GOT3 (cell line): ENCODE results near the gene KCTD8.

Experiments
- DNase-seq: peaks from one replicate; lab custom pipeline; 2025; ENCODE audit warnings: mixed read lengths; lab: John Stamatoyannopoulos, UW

Gene KCTD8

DNA sequence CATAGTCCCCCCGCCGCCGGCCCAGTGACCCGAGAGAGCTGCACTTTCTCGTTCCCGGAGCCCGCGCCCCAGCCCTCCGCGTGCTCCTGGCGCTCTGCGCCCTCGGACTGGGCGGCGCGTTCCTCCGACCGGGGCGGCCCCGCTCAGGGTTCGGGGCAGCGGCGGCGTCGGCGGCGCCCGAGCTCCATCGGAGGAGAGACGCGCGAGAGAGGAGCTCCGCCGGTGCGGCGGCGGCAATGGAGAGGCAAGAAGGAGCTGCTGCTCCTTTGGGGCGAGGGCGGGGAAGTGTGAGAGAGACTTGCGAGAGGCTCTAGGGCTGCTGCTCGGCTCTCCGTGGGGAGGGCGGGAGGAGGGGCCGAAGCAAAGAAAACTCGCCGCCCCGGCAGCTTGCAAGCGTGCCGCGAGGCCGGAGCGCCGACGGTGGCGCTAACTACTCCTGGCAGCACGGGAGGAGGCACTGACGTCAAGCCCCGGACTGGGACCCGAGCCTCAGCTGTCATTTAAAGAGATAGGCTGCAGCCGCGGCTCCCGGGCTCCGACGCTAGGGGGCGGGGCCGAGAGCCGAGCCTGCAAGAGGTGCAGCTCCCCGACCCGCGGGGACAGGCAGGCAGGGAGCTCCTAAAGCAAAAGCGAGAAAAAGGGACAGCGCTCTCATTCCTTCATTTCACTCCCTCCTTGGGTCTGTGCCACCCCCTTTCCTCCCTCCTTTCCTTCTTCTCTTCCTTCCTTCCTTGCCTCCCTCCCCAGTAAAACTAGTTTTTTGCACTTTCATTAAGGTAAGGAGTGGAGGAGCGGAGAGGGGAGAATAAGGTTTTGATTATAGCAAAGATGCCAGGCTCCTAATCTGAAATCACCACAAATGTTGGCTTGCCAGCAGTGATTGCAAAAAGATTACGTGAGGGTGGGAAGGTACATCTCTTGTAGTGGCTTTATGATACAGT lies at the start of gene KCTD8:
KCTD8 (minus strand) TSS at position 289 of the 941 bp plus-strand sequence.
- peak; percentile 17 for DNase-seq

DNA sequence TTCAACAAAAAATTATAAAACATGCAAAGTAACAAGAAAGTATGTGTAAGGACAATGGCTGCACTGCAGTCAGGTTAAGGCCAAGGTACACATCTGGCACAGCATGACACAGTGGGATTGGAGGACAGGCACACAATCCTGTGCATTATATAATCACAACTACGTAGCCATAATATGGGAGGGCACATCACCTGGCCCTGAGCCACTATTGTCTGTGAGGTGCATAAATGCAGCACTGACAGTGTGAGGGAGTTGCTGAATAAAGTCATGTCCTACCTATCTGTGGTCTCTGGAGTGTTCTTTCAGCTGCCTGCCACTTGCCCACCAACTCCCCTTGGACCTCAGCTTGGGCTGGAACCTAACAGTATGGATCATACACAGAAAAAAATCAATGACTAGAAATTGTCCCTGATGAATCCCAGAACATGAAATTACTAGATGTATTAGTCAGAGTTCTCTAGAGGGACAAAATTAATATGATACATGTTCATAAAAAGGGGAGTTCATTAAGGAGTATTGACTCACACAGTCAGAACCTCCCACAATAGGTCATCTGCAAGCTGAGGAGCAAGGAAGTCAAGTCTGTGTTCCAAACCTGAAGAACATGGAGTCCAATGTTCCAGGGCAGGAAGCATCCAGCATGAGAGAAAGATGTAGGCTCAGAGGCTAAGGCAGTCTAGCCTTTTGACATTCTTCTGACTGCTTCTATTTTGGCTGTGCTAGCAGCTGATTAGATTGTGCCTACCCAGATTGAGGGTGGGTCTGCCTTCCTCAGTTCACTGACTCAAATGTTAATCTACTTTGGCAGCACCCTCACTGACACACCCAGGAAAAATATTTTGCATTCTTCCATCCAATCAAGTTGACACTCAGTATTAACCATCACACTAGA lies 46.4 kb upstream of the KCTD8 start:
- no peak for DNase-seq

DNA sequence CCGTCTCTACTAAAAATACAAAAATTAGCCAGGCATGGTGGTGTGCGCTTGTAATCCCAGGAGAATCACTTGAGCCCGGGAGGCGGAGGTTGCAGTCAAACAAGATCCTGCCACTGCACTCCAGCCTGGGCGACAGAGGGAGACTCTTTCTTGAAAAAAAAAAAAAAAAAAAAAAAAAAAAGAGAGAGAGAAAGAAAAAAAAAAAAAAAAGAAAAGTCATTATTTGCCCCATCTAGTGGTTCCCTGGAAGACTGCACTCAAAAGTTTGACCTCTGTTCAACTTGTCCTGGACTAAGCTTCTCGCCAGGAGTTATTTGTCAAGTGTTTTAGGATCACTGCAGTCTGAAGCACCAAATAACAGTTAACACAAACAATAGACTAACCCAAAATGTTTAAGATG lies 45.3 kb upstream of the KCTD8 start:
- no peak for DNase-seq

DNA sequence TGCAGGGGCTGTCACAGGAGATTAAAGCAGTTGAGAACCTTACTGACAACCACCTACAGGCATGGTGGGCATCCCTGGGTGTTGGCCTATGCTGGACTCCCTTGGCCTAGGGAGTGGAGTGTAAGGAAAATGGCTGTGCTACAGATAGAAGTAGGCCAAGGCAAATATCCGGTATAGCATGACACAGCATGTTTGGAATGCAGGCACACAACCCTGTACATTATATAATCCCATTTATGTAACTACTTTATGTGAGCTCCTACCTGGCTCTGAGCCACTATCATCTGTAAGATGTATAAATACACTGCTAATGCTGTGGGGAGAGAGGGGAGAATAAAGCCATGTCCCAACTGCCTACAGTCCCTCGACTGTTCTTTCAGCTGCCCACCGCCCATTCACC lies 38.7 kb upstream of the KCTD8 start:
- DNase-seq = no peak

DNA sequence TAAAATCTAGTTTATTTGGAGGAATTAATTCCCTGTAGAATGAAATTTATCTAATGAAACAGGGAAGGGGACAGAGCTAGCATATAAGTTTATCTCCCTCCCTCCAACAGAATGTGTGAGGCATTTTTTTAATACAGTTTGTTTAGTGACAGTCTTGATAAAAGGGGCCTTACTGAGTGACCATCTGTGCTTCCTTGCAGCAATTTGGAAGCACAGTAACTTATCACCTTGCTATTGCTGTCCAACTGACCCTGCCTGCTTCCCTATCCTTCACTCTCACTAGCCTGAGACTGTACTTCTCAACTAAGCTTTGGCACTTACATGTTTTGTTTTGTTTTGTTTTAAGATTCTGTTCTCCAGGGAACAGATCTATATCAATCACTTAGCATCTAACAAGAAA lies 31.1 kb upstream of the KCTD8 start:
- DNase-seq = no peak

DNA sequence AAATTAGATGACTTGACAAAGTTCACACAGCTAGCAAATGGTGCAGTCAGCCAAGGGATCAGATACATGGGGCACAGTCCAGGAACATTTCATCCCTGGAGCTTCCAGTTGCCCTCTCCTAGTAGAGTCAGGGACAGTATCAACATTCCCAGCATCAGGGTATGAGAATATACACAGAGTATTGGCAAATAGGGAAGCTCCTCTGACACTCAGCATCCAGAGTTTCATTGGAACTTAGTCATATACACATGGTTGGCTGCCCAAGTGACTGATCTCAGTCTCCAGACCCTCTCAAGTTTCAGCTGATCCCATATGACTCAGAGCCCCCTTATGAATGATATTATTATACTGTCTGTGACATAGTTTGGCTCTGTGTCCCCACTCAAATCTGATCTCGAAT lies 13.7 kb upstream of the KCTD8 start:
- no peak for DNase-seq

DNA sequence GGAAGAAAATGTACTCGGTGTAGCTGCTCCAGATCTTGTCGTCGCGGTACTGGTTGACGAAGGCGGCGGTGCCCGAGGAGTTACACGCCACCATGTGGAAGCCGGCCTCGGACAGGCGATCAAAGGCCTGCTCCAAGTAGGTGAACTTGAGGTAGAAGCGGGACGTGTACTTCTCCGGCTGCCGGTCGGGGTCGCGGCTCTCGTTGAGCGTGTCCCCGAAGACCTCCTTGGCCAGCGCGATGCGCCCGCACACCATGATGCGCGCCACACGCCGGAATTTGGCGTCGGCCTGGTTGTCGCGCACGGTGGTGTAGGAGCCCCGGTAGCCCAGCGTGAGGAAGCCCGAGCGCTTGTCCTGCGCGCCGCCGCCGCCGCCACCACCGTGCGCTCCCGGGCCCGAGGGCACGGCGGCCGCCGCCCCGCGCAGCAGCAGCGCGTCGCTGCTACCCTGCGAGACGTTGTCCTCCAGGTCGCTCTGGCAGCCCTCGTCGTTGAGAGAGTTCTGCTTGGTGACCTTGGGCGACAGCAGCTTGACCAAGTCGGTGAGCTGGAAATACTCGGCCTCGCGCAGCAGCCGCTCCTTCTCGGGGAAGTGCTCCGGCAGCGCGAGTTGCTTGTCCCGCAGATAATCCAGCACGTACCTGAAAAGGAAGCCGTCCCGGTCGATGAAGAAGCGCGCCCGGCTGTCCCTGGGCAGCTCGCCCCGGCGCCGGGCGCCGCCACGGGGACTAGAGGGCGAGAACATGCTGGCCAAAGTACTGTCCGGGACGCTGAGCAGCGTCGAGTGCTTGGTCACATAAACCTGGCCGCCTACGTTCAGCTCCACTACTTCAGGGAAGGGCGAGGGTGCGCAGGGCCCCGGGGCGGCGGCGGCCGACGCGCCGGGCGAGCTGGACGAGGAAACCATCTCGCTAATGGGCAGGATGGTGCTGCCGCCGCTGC lies 775 bp downstream of the KCTD8 start:
- DNase-seq = no peak

DNA sequence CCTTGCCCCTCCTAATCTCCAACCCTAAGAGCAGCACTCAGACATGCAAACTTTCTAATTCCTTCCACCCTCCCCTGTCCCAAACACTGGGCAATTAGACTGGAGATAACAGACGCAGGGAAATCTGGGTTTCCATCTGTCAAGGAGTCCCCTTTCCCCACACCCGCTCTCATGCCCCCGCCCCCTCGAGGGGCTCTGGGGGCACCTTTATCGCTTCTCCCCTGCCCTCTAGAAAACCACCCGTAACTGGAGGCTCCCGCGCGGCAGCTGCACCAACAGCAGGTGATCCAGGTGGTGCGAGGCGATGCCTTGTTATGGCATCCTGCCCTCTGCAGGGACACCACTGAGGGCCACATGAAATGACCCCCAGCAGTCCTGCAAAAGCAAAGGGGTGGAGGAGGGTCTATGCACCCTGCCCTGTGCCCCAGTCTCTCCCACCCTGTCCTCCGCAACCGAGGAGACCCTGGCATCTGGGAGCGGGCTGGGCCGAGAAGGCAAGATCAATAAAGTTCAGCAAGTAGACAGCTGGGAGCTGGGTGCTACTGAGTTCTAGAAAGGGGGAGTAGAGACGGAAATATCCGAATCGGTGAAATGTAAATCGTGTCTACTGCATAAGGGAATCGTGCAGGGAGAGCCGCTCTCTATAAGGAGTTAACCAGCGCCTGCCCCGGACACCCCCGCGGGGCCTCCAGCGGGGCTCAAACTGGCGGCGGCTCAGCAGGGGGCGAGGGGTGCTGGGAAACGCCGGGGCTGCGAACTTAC lies 1.6 kb downstream of the KCTD8 start:
- DNase-seq = no peak

DNA sequence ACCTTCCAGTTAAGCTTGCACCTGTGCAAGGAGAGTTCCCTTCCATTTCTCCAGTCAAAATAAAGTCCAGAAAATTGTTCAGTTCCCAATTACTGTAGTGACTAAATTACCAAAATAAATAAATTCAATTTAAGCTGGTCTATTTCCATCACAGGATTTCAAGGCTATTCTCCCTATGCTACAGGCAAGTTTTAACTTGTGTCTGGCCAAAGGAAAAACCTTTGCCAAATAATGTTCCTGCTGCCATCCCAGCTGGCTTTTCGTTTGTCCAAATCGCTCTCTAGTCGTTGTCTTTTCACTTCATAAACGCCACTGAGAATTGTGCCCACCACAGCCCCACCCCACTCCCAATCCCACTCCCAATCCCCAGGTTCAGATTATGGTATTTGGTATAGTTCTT lies 2.4 kb downstream of the KCTD8 start:
- no peak for DNase-seq

DNA sequence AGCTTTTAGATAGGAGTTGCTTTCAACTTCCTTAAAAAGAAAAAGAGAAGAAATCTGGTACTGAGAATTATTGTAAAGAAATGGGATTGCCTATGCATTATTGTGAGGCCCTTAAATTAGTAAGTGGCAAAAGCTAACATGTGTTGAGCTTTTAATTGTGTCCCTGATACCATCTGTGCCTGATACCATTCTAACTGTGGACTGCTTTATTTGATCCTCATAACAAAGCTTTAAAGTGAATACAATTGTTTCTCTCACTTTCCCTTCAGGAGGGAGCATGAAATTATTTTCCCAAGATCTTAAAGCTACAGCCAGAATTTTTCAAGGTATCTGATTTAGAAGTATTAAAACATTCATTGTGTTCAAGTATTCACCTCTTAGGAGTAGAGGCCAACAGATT lies 9.9 kb downstream of the KCTD8 start:
- DNase-seq = no peak

DNA sequence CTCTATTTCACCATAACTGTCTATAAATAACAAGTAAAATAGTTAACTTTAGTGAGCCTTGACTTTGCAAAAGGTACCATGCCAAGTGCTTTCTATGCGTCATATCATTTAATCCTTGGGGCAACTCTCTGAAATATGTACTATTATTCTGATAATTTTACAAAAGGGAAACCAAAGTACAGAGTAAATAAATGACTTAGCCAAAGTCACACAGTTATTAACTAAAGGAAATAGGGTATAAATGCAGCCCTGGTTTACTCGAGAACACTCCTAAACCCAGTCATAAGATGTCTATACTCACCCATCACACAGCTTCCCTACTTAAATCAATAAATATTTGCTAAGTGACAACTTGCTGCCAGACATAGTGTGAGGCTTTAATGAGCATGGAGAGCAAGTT lies 14.4 kb downstream of the KCTD8 start:
- no peak for DNase-seq

DNA sequence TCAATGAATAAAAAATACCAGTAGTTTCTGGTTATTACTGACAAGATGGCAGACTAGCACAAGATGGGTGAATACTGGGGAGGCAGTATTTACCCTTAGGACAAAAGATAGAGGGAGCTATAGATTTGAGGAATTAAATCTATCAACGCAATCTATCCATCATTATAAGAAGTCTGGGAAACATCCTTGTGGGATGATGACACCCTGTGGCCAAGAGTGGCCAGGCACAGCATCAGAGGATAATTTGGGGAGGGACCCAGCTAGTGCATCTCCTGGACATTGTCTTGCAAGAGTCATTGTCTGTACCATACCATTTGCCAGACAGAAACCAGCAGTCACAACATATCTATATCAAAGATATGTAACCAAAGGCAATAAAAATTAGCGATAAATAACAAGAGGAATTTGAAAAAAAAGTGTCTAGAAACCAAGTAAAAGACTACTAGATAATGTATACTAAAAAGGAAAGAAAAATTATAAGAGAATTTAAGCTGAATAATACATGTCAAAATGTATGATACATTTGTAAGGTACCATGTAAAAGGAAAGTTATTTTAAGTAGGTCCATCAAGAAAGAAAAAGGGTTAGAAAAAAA lies 22.9 kb downstream of the KCTD8 start:
- DNase-seq = no peak

DNA sequence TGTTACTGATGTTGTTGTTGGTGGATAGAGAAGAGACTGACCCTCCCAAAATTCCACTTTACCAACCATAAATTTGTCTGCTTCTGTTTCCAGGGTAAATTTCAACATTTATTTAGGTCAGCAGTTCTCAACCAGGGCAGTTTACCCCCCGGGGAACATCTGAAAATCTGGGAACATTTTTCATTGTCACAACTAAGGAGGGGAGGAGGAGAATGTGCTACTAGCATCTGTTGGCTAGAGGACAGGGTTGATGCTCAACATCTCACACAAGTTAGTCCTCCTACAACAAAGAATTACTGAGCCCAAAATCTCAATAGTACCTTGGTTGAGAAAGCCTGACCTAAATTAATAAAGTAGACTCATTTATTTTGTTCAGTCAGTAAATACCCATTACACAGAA lies 25.7 kb downstream of the KCTD8 start:
- no peak for DNase-seq

DNA sequence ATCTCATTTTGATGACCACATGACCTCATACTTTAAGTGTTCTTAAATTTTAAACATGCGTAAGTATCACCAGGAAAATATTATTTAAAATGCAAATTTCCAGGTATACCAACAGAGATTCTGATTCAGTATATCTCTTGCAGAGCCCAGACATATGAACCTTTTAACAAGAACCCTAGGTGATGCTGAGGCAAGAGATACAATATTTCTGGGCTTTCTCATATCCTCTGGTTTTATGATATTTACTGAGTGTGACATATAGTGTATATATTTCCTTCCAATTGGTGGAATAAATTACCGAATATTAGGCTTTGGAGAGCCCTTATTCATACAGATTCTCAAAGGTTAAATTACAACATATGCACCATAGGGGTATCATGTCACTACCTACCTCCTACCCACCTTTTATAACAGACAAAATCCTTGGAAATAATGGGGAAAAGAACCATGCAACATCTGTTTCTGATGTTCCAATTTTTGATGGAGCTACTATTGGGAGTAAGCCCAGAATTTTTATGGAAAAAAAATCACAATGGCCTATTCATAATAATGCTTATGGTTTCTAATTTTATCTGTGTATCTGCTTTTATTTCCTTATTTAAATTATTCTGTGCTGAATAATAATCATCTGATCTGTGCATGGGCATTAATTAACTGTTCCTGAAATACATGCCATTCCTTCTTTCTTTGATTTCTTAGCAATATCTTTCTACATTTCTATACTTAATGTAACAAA lies 27.1 kb downstream of the KCTD8 start:
- DNase-seq = no peak

DNA sequence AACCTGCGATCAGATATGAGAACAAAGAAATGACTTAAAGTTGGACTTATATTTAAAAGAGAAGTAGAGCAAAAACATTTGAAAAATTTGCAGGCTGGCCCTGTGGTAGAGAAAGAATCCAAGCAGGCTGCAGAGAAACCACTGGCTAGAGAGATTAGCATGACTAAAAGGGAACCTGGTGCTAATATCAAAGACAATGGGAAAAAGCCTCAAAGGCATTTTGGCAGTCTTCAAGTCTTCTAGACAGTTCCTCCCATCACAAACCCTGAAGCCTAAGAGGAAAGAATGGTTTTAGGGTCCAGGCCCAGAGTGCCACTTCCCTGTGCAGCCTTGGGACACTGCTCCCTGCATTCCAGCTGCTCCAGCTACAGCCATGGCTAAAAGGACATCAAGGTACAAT lies 33.4 kb downstream of the KCTD8 start:
- no peak for DNase-seq

DNA sequence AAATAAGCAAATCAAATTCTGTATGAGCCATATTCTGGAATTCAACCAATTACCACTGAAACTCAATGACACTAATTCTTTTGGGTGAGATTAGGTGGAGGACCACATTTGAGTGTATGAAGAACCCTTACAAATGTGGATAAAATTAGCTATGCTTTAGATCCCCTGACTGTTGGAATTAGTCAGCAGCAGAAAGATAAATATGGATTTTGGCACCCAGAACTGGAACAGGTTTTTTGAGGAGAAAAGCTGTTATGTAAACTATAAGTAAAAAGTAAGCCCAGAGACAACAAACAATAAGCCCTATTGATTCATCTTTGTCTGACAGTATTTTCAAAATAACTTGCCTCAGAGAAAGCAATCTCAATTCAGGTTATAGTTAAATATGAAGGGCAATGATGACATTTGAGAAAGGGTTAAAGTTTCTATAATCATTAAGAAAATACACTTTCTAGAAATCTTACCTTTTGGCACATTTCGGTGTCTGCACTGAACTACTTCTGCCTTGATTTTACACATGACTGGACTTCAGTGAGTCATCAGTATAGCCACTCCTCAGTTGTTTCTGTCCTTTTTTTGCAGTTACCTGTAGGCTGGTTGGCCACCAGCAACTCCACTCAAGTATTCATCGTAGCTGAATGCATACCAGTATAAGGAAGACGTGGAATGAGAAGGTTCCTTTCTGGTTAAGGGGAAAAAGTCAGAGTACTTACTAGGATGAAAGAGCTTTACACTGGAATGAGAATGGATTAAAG lies 80.0 kb downstream of the KCTD8 start:
- DNase-seq = no peak

DNA sequence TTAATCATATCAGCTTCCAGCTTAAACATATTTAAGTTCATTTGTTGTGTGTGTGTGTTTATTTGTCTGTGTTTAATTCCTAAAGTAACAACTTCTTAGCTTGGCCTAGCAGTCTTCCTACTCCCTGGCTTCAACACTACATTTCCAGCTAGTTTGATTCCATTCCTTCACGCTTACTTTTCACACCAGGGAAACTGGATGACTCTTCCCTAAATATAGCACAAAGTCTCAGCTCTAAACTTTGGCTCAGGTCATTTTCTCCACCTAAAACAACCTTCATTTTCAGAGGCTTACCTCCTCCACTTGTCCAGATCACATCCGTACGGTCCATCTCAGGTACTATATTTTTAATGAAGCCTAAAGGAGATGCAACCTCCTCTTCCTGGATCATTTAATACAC lies 94.4 kb downstream of the KCTD8 start:
- DNase-seq = no peak

DNA sequence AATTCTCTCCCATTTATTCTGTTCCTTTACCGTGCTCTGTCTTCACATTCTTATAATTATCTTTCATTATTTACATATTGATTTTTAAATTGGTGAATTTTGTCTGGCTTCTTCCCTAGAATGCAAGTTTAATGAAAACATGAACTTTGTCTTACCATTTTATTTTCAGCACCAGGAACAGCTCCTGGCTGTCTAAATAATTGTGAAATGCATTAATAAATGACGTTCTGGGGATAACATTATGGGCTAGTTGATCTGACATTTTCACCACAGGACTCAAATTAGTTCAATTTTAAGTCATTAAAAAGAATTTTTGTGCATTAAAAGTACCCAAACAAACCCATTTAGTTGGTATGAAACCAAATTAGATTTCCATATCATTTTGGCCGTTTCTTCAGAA lies 97.5 kb downstream of the KCTD8 start:
- no peak for DNase-seq

DNA sequence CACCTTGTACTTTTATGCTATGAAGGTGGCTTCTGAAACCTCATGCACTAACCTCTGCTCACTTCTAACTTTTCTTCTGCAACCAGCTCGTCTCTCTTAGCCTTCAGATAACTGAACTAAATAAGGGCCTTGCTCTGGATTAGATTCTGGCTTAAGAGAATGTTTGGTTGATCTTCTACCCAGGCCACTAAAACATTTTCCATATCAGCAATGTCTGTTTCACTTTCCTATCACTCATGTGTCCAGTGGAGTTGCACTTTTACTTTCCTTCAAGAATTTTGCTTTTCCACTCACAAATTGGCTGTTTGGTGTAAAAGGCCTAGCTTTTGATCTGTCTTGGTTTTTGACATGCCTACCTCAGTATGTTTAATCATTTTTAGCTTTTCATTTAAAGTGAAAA lies 105.8 kb downstream of the KCTD8 start:
- DNase-seq = no peak
